WTC11 (cell line): Measurements from ENCODE around the gene VAV2.

Experiments used
- CREB1 ChIP-seq: sonication (generic); formaldehyde crosslinking; IDR thresholded peaks from 2 replicates; pipeline ENCODE4 v1.8.0; 2023; ENCODE audit warnings: mild to moderate bottlenecking, missing genetic modification reagents
- CTCF ChIP-seq: fragments of 200-600 bp; IDR thresholded peaks from 2 replicates; pipeline ENCODE4 v1.8.0; 2022; ENCODE audit warnings: antibody characterized with exemption
- JUN ChIP-seq: sonication (generic); formaldehyde crosslinking; IDR thresholded peaks from 2 replicates; pipeline ENCODE4 v1.8.0; 2023; ENCODE audit warnings: mild to moderate bottlenecking, missing genetic modification reagents
- MYBL2 ChIP-seq: sonication (generic); formaldehyde crosslinking; IDR thresholded peaks from 2 replicates; pipeline ENCODE4 v1.8.1; 2023; ENCODE audit warnings: mild to moderate bottlenecking, moderate library complexity, missing genetic modification reagents
- NFYB ChIP-seq: sonication (generic); formaldehyde crosslinking; conservative IDR thresholded peaks from 2 replicates; pipeline ENCODE4 v1.8.0; 2022; ENCODE audit warnings: low read depth, missing genetic modification reagents
- NR2C2 ChIP-seq: sonication (generic); formaldehyde crosslinking; IDR thresholded peaks from 2 replicates; pipeline ENCODE4 v1.8.0; 2022; ENCODE audit warnings: mild to moderate bottlenecking, missing genetic modification reagents
- NR3C1 ChIP-seq: sonication (generic); formaldehyde crosslinking; conservative IDR thresholded peaks from 2 replicates; pipeline ENCODE4 v1.8.1; 2023; ENCODE audit warnings: low read depth, mild to moderate bottlenecking, missing genetic modification reagents
- PRDM15 ChIP-seq: sonication (generic); formaldehyde crosslinking; IDR thresholded peaks from 2 replicates; pipeline ENCODE4 v1.8.0; 2022; ENCODE audit warnings: missing genetic modification reagents
- PRRX2 ChIP-seq: fragments of 250-450 bp; sonication (Bioruptor Pico); IDR thresholded peaks from 2 replicates; pipeline ENCODE4 v1.8.0; 2021; ENCODE audit warnings: mild to moderate bottlenecking
- SP1 ChIP-seq: sonication (generic); formaldehyde crosslinking; conservative IDR thresholded peaks from 2 replicates; pipeline ENCODE4 v1.8.1; 2022; ENCODE audit warnings: missing genetic modification reagents
- ZBTB21 ChIP-seq: sonication (generic); formaldehyde crosslinking; IDR thresholded peaks from 2 replicates; pipeline ENCODE4 v1.8.1; 2023; ENCODE audit warnings: mild to moderate bottlenecking, missing genetic modification reagents, borderline replicate concordance

GRCh38 chr9:133759146-133759900, 232.8 kb downstream of the VAV2 start:
- TF ChIP-seq CREB1 (no peak), CTCF (no peak), NFYB (no peak), SP1 (CRISPR knock-in tag) (no peak), PRRX2 (CRISPR knock-in tag) (no peak), JUN (no peak), MYBL2 (CRISPR knock-in tag) (no peak), PRDM15 (no peak), NR3C1 (no peak), ZBTB21 (CRISPR knock-in tag) (no peak), NR2C2 (no peak)
